ENCODE data around the gene FMNL2.

FMNL2 gene

DNA sequence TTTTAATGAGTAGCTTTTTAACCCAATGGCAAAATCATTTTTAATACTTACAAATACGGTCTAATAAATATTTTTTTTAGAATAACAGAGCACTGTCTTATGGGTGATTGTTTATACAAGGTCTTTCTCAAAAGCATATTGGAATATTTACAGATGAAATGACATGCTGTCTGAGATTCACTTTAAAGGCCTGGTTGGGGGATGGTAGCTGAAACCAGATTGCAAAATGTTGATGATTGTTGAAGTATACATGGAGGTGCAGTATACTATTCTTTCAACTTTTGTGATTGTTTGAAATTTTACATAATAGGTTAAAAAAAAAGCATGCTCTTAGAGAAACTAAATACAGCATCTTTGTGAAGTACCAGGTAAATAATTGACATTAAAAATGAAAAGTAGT is 111.2 kb downstream of the FMNL2 start:
- no peak for DNase-seq (ENCODE audit: low read depth in 2 of 2)

- no peak for DNase-seq (ENCODE audit: low read depth in 2 of 2)
Measured at GRCh38 chr2:152447897-152448296, 112.9 kb downstream of the FMNL2 start.

DNA sequence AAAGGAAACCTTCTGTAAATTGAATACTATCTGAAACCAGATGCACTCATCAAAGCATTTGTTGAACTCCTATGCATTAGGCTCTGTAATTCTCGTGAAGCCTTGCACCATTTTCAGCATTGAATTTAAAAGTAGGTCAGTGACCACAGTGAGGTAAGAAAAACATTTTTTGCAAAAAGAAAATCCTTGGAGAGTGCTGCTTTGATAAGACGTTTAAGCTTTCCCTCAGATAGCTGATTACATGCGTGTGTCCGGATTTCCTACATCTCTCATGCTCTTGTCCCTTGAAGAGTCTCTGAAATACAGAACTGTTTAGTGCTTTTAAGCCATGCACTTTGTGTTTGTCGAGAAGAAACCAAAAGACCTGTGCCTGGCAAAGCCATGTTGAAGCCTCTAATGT is 113.6 kb downstream of the FMNL2 start:
- DNase-seq (ENCODE audit: low read depth in 2 of 2): no peak

DNA sequence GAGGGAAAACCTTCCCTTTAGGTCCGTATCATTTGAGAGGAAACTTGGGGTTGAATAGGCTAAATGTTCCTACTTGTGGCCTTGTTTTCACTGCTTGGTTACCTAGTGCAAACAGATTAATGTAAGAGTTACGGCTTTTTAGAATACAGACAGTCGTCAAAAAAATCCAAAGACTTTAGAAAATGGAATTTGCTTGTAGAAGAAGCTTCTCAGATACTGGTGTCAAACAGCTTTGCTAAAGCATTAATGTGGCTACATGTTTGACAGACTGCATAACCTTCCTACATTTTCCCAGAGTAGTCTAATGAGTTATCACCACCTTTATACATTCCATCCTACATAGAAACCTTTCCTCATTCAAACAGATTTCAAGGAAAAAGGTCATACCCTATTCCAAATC is 114.6 kb downstream of the FMNL2 start:
- DNase-seq (ENCODE audit: low read depth in 2 of 2): no peak

DNA sequence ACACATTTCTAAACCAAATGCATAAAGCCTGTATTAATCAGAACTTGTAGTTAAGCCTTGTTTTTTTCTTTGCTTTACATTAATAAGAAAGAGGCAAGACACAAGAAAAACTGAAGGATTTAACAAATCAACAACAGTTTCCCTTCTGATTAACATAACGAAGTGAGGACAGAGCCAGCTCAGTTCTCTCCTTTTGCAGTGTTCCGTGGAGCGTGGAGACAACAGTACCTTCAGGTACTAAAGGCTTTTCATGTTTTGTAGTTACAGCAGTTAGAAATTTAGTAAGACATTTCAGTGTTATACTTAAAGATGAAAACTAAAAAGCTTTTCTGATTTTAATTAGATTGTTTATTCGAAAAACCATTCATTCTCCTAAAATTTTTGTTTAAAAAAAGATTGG is 115.2 kb downstream of the FMNL2 start:
- DNase-seq (ENCODE audit: low read depth in 2 of 2): no peak

GRCh38 chr2:152452256-152452973 is 117.4 kb downstream of the FMNL2 start:
- DNase-seq (ENCODE audit: low read depth in 2 of 2): no peak

DNA sequence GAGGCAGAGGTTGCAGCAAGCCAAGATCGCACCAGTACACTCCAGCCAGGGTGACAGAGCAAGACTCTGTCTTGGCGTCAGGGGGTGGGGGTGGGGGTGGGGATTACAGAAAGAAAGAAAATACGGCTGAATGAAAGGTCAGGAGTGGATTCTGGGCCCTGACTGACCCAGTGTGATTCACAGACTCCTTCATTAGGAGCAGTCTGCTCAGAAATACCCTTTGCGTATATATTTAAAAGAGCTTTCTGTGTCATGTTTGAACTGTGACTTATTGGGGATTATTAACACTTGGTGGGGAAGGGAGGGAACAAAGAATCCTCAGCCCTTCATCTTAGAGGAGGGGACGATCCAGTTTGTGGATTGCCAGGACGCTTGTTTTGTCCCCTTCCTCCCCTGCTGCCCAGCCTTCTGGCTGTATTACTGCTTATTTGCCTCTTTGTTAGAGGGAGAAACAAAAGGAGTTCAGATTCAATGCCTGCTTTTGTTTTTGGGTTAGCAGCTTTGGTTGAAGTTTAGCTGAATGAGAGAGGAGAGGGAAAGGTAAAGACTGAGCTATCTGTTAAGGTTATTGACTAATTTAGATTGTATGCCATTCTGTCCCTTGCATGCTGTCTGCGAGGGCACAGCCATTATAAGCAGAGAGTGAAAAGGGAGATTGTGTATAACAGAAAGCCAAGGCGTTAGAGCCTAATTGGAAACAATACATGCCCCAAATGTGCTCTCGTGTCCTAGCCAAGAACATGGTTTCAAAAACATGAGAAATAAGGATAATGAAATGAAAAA is 118.3 kb downstream of the FMNL2 start:
- DNase-seq (ENCODE audit: low read depth in 2 of 2): no peak

DNA sequence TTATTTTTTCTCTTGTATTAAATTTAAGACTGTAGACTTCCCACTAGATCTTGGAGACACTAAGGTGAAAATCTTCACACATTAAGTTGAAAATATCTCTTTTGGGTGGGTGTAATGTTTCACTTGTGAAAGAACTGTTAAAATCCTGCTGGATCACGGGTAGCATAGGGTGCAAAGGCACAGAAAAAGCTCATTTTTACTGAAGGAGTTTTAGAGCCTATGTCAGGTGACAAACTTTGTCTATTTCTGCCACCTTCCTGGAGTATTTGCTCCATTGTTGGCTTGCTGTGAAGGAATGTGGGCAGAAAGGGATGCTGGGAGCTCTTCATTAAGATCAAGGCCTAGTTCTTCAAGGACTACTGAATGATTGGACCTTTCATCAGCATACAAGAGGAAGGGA is 119.4 kb downstream of the FMNL2 start:
- DNase-seq (ENCODE audit: low read depth in 2 of 2): no peak

DNA sequence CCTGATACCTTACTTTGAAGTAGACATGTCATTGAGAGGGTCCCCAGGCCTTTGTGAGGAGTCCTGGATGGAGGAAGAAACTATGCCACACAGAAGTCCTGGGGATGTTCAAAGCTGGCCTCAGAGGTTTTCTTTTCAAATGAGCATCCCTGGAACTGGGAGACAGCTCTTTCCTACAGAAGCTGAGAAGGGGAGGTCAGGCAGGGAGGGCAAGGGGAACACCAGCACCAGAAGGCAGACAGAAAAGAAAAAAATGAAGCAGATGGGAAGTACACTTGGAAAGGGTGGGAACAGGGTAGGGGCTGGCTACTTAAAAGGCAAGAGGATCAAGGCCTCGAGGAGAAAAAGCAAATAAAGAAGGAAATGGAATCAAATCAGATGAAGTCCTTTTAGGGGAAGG is 120.0 kb downstream of the FMNL2 start:
- no peak for DNase-seq (ENCODE audit: low read depth in 2 of 2)

DNA sequence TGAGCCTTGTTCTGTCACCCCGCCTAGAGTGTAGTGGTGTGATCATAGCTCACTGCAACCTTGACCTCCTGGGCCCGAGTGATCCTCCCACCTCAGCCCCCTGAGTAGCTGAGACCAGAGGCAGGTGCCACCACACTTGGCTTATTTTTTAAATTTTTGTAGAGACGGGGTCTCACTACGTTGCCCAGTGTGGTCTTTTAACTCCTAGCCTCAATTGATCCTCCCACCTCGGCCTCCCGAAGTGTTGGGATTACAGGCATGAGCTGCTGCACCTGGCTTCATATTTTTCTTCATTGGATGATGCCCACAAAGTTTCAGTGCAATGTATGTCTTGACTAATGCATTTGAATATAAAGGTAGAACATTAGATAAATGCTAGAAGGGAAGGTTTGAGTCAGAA is 120.8 kb downstream of the FMNL2 start:
- DNase-seq (ENCODE audit: low read depth in 2 of 2): no peak

- no peak for DNase-seq (ENCODE audit: low read depth in 2 of 2)
Measured at GRCh38 chr2:152456262-152456661, 121.3 kb downstream of the FMNL2 start.

DNA sequence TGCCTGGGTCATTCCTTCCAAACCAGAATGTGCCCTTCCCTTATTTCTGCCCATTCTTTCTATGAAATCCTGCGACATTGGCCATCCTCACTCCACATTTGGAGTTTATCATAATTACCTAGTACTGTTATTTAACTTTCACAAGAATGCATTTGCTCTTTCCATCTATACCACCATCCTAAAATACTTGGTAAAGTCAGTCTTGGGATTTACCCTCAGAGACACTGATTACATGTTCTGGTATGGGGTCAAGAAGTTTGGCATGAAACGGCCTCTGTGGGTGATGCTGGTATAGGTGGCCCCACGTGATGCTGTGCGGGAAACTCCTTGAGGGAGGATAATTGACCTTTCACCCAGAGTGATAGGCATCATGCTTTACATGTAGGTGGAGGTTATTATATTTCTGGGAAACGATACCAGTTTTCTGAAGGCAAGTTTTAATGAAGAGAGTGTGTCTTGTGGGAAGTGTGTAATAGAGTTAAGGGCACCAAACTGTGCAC is 123.5 kb downstream of the FMNL2 start:
- DNase-seq (ENCODE audit: low read depth in 2 of 2): no peak

DNA sequence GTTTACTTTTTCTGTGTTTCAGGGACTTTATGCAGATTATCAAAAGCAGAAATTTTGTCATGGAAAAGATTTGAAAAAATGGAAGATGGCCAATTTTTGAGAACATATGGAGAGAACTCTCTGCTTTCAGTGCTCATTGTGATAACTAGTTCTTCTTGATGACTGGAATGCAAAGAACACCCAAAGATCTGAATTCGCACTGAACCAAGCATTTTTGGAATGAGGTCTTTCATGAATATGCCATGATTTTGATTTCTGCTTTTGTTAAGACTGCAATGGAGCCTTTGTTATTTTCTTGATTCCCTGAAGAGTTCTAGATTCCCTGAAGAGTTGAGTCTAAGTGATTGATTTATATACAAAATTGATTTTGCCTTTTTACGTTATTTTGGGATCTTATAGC is 124.1 kb downstream of the FMNL2 start:
- no peak for DNase-seq (ENCODE audit: low read depth in 2 of 2)

DNA sequence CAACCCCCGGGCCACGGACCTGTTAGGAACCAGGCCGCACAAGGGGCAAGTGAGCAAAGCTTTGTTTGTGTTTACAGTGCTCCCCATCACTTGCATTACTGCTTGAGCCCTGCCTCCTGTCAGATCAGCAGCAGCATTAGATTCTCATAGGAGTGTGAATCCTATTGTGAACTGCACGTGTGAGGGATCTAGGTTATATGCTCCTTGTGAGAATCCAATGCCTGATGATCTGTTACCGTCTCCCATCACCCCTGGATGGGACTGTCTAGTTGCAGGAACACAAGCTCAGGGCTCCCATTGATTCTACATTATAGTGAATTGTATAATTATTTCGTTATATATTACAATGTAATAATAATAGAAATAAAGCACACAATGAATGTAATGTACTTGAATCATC is 125.6 kb downstream of the FMNL2 start:
- DNase-seq (ENCODE audit: low read depth in 2 of 2): no peak

DNA sequence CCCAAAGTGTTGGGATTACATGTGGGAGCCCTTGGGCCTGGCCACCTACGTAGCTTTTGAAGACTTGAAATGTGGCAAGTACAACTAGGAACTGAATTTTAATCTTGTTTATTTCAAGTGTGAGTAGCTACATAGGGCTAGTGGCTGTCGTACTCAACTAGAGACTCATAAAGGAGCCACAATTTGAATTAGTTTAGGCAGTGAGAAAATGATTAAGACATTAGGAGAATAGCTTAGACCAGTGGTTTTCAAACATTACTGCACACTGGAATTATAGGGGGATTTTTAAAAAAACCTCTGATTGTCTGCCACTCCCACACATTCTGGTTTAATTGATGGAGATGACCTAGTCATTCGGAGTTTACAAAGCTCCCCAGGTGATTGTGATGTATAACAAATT is 127.1 kb downstream of the FMNL2 start:
- no peak for DNase-seq (ENCODE audit: low read depth in 2 of 2)

- no peak for DNase-seq (ENCODE audit: low read depth in 2 of 2)
Measured at GRCh38 chr2:152462779-152463178, 127.8 kb downstream of the FMNL2 start.

GRCh38 chr2:152464851-152465470 is 130.0 kb downstream of the FMNL2 start:
- DNase-seq (ENCODE audit: low read depth in 2 of 2): no peak

DNA sequence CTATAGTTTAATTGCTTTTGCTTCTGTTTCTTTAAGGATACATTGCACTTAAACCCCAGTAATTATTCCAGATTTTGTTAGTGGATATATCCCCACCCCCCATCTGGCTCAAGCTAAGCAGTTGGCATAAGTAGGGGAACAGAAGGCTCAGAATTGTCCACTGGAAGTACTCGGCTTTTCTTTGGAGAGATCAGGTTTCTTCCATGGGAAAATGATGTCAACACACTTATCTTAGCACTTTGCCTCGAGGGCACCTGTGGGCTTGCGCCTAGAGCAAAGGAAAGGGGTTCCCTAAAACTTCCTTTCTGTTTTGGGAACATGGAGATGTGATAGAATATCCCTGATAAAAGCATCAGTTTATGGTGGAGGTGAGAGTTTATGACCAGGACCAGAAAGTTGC is 130.6 kb downstream of the FMNL2 start:
- DNase-seq (ENCODE audit: low read depth in 2 of 2): no peak

GRCh38 chr2:152466041-152466440 is 131.1 kb downstream of the FMNL2 start:
- DNase-seq (ENCODE audit: low read depth in 2 of 2): no peak

DNA sequence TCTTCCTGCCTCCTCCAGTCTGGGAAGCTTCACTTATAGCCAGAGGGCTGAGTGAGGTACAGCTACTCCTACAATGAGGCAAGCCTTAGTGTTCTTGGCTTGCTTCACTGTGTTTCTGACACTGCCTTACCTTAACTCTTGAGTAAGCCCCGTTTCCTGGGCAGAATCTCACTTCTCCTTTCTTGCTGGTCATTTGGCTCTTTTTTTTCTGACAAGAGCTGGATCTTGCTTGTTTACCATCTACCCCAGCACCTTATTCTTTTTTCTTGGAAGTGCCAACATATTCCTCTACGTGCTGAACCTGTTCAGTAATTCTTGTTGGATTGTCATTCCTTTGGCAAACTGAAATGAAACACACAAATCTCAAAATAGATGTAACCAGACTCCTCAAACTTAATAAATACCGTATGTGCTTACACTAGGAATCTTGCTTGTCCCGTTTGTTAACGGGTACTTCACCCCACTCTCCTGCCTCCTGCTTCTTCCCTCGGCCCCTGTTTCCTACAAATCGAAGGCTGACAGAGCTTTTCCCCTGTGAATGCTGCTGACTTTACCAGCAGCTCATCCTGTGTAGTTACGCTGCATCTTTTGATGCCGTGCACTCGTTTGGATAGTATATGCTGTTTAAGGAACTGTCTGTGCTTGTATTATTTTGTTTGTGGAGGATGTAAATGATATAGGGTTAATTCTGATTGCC is 132.2 kb downstream of the FMNL2 start:
- no peak for DNase-seq (ENCODE audit: low read depth in 2 of 2)

DNA sequence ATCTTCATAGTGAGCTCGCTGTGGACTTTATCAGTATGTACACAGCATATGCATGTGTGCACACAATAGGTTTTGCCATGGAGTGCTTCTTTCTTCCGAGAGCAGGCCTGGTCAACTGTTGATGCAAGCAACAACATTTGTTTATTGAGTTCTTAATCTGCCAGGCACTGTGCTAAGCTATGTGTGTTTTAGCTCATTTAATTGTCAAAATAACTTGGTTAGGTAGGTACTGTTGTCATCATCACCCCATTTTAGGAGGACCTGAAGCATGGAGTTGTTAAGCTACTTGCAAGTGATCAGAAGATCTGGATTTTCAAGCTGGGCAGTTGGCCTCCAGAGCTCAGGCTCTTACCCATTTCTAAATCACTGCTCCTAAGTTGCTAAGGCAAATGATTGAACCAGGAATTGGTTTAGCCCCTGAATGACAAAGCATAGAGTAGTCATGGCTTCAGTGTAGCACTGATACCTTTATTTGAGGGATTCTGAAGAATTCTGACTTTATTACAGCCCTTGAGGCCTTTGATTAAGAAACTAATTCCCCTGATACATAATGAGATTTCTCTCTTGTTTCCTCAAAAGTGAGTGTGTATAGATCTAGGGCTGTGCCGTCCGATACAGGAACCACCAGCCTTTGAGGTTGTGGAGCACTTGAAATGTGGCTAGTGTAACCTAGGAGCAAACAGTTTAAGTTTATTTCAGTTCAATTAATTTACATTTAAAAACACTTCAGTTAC is 132.9 kb downstream of the FMNL2 start:
- no peak for DNase-seq (ENCODE audit: low read depth in 2 of 2)
